Fibroblast of villous mesenchyme (primary cell): ENCODE results near the gene DTNB. TPM values are rescaled to one million over a fixed set of nuclear protein-coding genes. Genes with fewer than 3 reads are reported as not detected.

Experiments used
- DNase-seq: peaks from one replicate; pipeline ENCODE4 v3.0.0-alpha.2; 2010; ENCODE audit warnings: low read depth
- H3K4me3 ChIP-seq: 2 replicates; pipeline ENCODE4 v1.5.1; 2011; ENCODE audit warnings: low read depth, mild to moderate bottlenecking, low read length
- CTCF ChIP-seq: IDR thresholded peaks from 2 replicates; pipeline ENCODE4 v1.5.1; 2012; ENCODE audit warnings: low read depth, mild to moderate bottlenecking, low read length; ENCODE audit not compliant: insufficient read depth
- total RNA-seq: library from RNA; depleted of rRNA; stranded (reverse); fragments of >200 nt; gene quantifications from 2 replicates; pipeline ENCODE4 v1.2.3, GENCODE V29; 2012

DTNB gene
- total RNA-seq, 1 donor = 5.2 TPM

GRCh38 chr2:25532521-25532920 lies 140.9 kb downstream of the DTNB start:
- TF ChIP-seq CTCF = no peak
- no peak overlapping the region for H3K4me3 ChIP-seq
- DNase-seq = no peak

GRCh38 chr2:25529034-25529433 lies 144.3 kb downstream of the DTNB start:
- DNase-seq = no peak
- no peak for TF ChIP-seq CTCF
- no peak overlapping the region for H3K4me3 ChIP-seq

- H3K4me3 ChIP-seq = no peak overlapping the region
- peak; percentile 25 for DNase-seq
- no peak for TF ChIP-seq CTCF
Measured at GRCh38 chr2:25528173-25528572, 145.2 kb downstream of the DTNB start.

- DNase-seq = no peak
- H3K4me3 ChIP-seq = no peak overlapping the region
- TF ChIP-seq CTCF = no peak
Measured at GRCh38 chr2:25524507-25524906, 148.9 kb downstream of the DTNB start.

- no peak for DNase-seq
- TF ChIP-seq CTCF = no peak
- H3K4me3 ChIP-seq = no peak overlapping the region
Measured at GRCh38 chr2:25523060-25523459, 150.3 kb downstream of the DTNB start.

- peak overlapping the region; percentile 33 for H3K4me3 ChIP-seq
- peak; percentile 83 for DNase-seq
- peak; percentile 85 for TF ChIP-seq CTCF
Measured at GRCh38 chr2:25521665-25522387, 151.6 kb downstream of the DTNB start.

- TF ChIP-seq CTCF = no peak
- DNase-seq = peak; percentile 61
Measured at GRCh38 chr2:25521126-25521525, 152.3 kb downstream of the DTNB start.

More at GRCh38 chr2:25521126-25521525, 152.3 kb downstream of the DTNB start:
- H3K4me3 ChIP-seq = no peak overlapping the region
